Esophagus muscularis mucosa (tissue), 3 donors: ENCODE measurements around the gene NSL1.

Experiments
- POLR2A ChIP-seq: fragments of 450-650 bp; IDR thresholded peaks from one replicate; pipeline ENCODE4 v1.6.1; 2017; ENCODE audit warnings: antibody characterized with exemption, moderate library complexity, mild to moderate bottlenecking, low read depth
- POLR2AphosphoS5 ChIP-seq, 2 donors: sonication (generic); formaldehyde crosslinking; IDR thresholded peaks; one replicate each; pipeline ENCODE4 v1.6.1; 2017; ENCODE audit warnings: antibody characterized with exemption in 2 of 2
- TF ChIP-seq, protein P1 (sequence below), 3 experiments: fragments of 200-600 bp in 2 of 3; fragments of 450-650 bp in 1 of 3; sonication (generic) in 2 of 3; IDR thresholded peaks; one replicate each; pipeline ENCODE4 v1.5.1; 2017 to 2019; ENCODE audit warnings: antibody characterized with exemption in 3 of 3, mild to moderate bottlenecking in 2 of 3, moderate library complexity in 1 of 3

- TF ChIP-seq, protein P1, sequence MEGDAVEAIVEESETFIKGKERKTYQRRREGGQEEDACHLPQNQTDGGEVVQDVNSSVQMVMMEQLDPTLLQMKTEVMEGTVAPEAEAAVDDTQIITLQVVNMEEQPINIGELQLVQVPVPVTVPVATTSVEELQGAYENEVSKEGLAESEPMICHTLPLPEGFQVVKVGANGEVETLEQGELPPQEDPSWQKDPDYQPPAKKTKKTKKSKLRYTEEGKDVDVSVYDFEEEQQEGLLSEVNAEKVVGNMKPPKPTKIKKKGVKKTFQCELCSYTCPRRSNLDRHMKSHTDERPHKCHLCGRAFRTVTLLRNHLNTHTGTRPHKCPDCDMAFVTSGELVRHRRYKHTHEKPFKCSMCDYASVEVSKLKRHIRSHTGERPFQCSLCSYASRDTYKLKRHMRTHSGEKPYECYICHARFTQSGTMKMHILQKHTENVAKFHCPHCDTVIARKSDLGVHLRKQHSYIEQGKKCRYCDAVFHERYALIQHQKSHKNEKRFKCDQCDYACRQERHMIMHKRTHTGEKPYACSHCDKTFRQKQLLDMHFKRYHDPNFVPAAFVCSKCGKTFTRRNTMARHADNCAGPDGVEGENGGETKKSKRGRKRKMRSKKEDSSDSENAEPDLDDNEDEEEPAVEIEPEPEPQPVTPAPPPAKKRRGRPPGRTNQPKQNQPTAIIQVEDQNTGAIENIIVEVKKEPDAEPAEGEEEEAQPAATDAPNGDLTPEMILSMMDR (IDR thresholded peaks at IDR 0.05): no peak
- peak; percentile 90 to 93 for TF ChIP-seq POLR2AphosphoS5 (IDR thresholded peaks at IDR 0.05)
- TF ChIP-seq POLR2A: peak; percentile 67
These were observed at the start of gene NSL1, which contains the start of gene TATDN3 for GRCh38 chr1:212791676-212792395.
